Stimulated activated CD4-positive, alpha-beta T cell treated with anti-CD3 and anti-CD28 coated beads, Interleukin-1b, Interleukin-23, amount 100 ng/mL, for 1 hour (primary cell): ENCODE measurements around the gene TACC3.

Experiments
- DNase-seq, 2 donors: peaks; one replicate each; pipeline ENCODE4 v3.0.0-alpha.2; 2020; ENCODE audit warnings: low read depth in 2 of 2

The TACC3 gene

GRCh38 chr4:1776521-1777161, 55.3 kb downstream of the TACC3 start:
- no peak for DNase-seq

- DNase-seq, result no peak
Measured at GRCh38 chr4:1777822-1778641, 56.7 kb downstream of the TACC3 start.

- DNase-seq, result no peak
Measured at GRCh38 chr4:1778642-1779392, 57.5 kb downstream of the TACC3 start.

- DNase-seq, result no peak
Measured at GRCh38 chr4:1779588-1780382, 58.5 kb downstream of the TACC3 start.

GRCh38 chr4:1780435-1780834, 59.1 kb downstream of the TACC3 start:
- DNase-seq, result no peak

GRCh38 chr4:1783015-1783414, 61.7 kb downstream of the TACC3 start:
- DNase-seq, result no peak

GRCh38 chr4:1783970-1784369, 62.6 kb downstream of the TACC3 start:
- DNase-seq, result no peak

GRCh38 chr4:1784395-1784788, 63.1 kb downstream of the TACC3 start:
- DNase-seq, result no peak

GRCh38 chr4:1784789-1785591, 63.7 kb downstream of the TACC3 start:
- no peak for DNase-seq

GRCh38 chr4:1785592-1785991, 64.3 kb downstream of the TACC3 start:
- no peak for DNase-seq

GRCh38 chr4:1786544-1787362, 65.4 kb downstream of the TACC3 start:
- DNase-seq, result no peak

GRCh38 chr4:1787411-1788077, 66.2 kb downstream of the TACC3 start:
- DNase-seq, result no peak

- no peak for DNase-seq
Measured at GRCh38 chr4:1788254-1788973, 67.1 kb downstream of the TACC3 start.

- no peak for DNase-seq
Measured at GRCh38 chr4:1789552-1789951, 68.2 kb downstream of the TACC3 start.

GRCh38 chr4:1790005-1790404, 68.7 kb downstream of the TACC3 start:
- DNase-seq, result no peak

- DNase-seq, result no peak
Measured at GRCh38 chr4:1792158-1792831, 71.0 kb downstream of the TACC3 start.

- DNase-seq, result peak in 1 of 2 donors; percentile 19
Measured at GRCh38 chr4:1792832-1793495, 71.6 kb downstream of the TACC3 start, which contains the start of gene FGFR3. FGFR3 (plus strand) TSS chr4:1793293; CDS start chr4:1793935, 642 bp downstream.

GRCh38 chr4:1793496-1793840, 72.1 kb downstream of the TACC3 start:
- DNase-seq, result no peak
